CD4-positive, alpha-beta T cell treated with Interleukin-17A for 4 hours (primary cell): ENCODE results near the gene ADAMTS8.

Source experiments
- DNase-seq: peaks from one replicate; pipeline ENCODE4 v3.0.0-alpha.2; 2020; ENCODE audit warnings: mixed read lengths

The ADAMTS8 gene

DNA sequence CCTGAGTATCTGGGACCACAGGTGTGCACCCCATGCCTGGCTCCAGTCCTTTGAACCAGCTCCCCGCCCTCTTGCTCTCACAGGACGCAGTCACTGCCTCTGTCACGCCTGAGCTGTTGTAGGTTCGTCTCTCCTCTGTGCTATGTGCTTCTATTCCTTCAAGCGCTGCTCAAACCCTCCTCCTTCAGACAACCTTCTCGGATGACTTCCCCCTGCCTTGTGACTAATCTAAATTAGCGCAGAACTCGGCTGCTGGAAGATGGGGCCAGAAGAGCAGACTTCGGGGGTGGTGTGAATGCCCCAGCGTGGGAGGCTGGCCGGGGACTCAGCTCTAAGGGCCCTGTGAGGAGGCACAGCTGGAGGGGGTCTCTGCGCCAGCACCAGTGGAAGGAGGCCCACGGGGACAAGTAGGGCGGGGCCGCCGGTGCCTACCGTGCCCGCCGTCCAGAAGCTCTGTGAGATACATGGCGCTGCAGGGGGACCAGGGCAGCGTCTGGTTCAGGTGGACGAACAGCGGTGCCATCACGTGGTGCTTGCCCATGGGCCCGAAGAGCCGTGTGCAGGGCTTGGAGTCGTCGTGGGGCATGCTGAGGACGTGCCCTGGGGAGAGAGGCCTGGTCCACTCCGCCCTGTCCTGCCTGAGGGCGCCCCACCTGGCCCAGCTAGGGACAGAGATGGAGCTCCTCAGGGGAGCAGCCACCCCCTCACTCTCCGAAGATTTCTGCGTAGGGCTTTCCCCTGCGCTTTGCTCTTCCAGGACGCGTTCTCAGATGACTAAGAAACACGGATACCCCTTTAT is 12.5 kb downstream of the ADAMTS8 start:
- no peak for DNase-seq

DNA sequence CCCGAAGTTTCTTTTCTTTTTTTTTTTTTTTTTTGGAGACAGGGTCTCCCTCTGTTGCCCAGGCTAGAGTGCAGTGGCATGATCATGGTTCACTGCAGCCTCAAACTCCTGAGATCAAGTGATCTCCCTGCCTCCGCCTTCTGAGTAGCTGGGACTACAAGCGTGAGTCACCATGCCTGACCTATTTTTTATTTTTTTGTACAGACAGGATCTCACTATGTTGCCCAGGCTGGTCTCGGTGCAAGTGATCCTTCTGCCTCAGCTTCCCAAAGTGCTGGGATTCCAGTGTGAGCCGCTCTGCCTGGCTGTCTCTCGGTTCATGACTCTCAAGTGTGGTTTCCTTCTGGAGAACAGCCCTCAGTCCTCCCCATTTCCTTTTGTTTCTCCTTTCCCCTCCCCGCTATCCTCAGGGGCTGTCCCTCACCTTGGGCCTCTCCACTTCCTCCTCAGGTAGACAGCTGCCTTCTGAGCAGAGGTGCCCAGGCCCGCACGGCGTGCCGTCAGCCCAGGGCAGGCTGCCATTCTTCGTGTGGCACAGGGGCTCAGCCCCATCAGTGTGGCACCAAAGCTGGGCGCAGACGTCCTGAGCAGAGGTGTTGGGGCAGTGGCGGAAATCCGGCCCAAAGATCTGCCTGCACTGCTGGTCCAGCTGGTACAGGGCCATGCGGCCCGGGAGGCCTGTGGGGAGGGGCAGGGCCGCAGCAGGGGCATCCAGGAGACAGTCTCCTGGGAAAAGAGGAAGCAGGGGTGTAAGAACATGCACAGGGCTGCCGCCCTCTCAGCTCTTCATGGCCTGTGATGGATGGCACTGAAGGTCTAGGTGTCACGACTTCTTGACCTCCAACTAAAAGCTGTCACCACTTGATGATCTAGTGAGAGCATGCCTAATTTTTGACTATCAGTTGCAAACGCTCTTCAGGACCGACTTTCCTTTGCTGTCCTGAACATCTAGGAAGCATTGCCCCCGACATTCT is 14.0 kb downstream of the ADAMTS8 start:
- DNase-seq, result no peak

DNA sequence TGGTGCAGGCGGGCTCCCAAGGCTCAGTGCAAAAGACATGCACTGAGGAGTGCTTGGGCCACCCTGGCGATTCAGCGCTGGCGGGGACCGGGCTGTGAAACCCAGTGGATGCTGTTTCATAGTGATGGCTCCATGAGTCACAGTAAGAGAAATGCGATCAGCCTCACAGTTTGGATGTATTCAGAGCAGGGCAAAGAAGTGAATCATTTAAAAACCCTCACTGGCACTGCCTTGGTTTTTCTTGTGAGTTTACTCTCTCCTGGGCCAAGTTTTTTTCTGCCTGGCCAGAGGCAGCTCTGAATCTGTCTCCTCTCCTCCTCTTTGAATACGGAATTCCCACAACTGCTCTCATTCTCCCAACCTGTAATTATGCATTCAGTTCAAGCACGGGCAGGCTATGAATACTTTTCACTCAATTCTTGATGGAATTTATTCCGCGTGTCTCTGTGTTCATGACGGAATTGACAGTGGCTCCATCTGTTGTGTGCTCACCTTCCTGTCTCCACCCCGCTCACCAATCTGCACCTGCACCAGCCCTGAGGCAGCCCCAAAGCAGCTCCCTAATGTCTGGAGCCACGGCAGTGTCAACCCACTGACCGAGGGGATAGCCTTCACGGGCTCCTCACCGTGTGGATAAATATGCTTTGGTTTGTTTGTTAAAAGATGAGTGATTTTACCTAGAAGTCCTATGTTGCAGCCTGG is 14.9 kb downstream of the ADAMTS8 start:
- DNase-seq, result no peak

- DNase-seq, result no peak
These were observed 17.2 kb downstream of the ADAMTS8 start for GRCh38 chr11:130411223-130411622.

GRCh38 chr11:130409594-130410388 is 18.6 kb downstream of the ADAMTS8 start:
- DNase-seq, result no peak

GRCh38 chr11:130408901-130409300 is 19.5 kb downstream of the ADAMTS8 start:
- no peak for DNase-seq

- DNase-seq, result no peak
These were observed 20.0 kb downstream of the ADAMTS8 start for GRCh38 chr11:130408401-130408890.

DNA sequence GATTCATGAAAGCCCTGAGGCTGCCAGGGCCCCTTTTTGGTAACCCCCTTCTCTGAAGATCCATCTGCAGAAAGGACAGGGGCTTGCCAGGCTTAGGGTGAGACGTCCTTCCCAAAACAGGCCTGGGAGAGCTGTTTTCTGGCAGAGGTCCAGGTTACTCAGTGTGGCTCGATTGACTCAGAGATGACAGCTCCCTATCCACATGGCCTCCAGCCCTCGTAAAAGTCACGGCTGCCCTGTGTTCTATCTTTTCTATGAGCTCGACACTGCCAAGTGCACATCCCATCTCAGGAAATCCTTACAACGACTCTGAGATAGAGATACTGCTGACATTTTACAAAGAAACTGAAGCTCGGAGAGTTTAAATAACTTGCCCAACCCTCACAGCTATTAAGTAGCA is 20.4 kb downstream of the ADAMTS8 start:
- DNase-seq, result no peak

DNA sequence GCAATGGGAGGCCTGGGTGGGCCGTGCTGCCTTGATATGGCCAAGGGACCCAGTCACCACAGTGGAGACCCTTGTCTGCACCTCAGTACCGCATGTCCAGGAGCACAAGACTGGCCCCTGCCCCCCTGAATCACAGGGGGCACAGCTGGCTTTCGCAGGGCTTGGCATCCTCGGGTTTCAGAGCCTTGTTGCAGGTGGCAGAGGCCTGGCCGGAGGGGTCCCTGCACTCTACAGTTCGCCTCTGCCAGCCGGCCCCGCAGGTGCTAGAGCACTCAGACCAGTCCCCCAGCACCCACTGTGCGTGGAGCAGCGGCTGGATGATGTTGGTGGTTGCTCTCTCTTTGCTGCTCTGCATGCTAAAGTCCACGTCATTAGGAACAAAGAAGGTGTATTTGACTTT is 23.0 kb downstream of the ADAMTS8 start:
- no peak for DNase-seq

DNA sequence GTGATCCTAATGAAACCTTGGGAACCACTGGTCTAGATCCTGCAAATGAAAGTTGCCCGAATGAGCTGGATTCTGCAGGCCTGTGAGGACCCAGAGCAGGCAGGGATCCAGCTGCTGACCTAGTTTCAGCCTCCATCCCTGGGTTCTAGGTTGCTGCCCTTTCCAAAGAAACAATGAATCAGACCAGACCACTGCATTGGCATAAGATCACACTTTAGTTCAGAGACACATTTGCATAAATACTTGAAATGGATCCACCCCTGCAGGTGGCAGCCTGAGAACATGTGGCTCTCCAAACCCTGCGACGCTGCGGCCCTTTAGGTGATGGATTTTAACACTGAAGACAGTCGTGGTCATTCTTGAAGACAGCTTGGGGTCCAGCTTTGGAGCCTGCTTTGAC is 23.7 kb downstream of the ADAMTS8 start:
- DNase-seq, result no peak

DNA sequence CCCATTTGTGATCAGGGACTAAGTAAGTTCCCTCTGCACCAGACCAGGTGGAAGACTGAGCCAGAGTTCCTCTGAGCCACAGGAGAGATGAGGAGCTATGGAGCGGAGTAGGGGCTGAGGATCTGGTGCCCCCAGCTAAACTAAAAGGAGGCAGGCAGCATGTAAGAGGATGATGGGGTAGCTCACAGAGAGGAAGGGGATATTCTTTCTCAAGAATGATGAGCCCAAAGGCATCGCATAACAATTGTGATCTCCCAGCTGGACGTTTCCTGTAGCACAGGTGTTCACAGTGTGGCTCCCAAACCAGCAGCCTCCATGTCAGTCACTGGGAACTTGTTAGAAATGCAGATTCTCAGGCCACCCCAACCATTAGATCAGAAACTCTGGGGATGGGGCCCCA is 24.4 kb downstream of the ADAMTS8 start:
- no peak for DNase-seq

DNA sequence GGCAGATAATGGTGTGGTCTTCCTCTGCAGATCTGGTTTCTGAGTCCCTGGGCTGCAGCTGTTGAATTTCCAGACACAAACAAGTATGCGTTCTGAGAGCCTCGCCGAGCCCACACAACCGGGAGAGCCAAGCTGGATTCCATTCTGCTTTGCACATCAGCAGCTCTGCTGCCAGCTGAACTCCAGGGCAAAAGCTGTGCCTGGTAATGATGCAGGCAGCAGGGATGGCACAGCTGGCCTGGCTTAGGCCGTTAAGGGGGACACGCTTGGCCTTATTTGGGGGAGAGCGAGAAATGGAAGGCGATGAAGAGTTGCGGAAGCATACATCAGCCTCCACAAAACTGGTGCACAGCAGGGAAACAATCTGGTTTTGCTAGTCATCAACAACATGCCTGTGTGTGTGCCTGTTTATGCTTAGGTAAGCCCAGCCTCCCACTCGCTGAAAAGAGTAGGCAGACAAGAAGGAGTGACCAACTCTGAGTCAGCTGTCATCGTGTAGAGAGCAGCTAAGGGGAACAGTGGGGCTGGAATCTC is 25.1 kb downstream of the ADAMTS8 start:
- DNase-seq, result no peak

DNA sequence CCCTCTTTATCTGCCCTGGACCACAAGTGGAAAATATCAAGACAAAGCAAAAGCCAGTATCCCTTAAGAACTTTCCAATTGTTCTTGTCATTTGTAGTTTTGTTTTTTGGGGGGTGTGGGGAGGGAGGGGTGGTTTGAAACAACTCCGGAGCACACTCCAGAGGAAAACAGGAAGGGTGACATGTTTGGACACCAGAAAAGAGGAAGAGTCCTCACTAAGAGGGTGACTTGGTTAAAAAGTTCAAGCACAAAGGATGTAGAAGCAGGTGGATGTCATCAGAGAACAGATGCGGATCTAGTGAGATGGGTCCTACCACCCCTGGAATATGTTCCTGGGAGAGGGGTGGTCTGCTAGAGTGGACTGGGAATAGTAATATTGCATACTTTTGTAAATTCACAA is 25.8 kb downstream of the ADAMTS8 start:
- DNase-seq, result no peak

DNA sequence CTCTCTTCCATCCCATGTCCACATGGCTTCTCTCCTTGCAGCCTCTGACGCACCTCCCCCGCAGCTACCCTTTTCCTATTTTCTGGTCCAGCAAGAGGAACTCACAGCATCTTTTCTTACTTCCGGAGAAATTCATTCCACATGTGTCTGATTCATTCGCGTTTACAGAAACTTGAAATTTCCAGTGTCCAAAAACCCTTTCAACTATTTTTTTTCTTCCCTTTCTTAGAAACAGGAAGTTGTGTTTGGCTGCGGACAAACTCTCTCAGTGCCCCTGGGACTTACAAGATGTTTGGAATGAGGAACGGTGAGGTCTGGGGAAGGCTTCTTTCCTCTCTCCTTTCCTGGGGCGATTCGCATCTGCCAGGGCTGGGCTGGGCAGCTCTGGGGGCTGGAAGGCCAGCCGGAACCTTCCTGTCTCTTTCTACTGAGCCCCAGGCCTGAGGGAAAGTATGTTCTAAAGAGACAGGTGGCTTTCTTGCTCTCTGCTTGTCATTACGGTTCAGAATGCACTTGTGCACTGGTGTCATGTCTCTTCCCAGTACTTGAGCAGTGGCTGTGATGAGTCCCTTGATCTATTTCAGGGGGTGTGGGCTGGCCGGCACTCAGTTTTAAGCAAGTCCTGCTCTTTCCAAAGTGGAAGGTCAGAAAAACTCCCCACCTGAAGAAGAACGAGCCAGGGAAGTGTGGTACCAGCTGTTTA is 27.5 kb downstream of the ADAMTS8 start:
- no peak for DNase-seq

DNA sequence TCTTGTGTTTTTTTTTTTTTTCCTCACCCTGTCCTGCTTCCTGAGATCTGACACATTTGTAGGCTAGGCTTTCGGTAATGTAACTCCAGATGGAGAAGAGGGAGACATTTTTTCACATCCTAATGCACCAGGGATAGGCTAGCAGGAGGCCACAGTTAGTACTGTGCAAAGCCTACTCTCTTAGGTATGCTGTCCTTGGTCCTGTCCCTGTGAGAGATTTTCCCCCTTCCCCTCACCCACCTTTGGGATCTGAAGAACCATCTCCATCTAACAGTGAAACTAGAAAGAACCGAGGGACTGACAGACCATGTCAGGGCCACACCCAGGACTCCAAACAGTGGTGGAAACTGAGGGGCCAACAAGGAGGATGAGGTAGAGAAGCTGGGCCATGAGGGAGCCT is 29.2 kb downstream of the ADAMTS8 start:
- no peak for DNase-seq

DNA sequence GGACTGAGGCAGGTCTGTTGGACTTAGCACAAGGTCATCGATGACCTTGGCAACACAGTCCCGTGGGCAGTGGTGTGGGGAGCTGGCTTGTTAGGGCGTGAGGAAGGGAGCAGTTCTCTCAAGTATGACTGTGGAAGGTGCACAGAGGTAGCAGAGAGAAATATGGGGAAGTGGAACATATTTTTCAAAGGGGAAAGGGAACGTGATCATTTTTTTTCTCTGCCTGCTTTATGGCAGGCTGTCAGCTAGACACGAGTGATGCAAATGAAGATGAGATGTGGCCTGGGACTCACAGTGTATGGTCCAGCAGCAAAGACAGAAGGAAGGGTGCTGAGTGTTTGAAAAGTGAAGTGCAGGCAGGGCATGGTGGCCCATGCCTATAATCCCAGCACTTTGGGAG is 30.6 kb downstream of the ADAMTS8 start:
- DNase-seq, result no peak

DNA sequence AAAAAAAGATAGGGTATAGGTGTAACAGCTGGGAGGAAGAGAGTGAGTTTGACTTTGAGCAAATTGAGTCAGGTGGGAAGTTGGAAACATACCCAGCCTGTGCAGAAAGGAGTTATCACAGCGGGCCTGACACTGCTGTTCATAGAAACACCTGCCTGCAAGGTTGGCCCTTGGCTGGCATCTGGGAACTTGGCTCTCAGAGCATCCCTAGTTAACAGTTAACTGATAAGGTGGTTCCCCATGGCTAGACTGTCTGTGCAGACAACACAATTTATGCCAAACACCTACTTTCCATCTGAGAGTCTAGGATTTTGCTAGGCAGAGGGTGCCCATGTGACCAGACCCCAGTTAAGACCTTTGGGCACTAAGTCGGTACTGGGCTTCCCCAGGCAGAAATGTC is 31.4 kb downstream of the ADAMTS8 start:
- no peak for DNase-seq

DNA sequence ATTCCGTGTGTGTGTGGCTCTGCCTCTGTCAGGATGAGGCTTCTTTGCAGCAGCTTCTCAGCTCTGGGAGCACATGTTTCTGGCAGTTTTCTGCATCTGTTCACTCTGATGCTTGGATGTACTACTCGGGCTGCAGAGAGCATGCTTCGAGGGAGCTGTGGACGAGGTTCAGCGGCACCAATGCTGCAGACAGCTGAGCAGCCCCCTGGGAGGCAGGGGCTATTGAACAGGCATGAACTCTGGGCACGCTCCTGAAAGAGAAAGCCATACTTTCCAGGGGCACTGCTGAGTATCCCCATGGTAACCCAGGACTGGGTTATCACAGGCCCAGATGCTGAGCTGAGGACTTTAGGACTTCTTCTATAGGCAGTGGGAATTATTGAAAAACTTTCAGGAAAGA is 33.8 kb downstream of the ADAMTS8 start:
- no peak for DNase-seq

DNA sequence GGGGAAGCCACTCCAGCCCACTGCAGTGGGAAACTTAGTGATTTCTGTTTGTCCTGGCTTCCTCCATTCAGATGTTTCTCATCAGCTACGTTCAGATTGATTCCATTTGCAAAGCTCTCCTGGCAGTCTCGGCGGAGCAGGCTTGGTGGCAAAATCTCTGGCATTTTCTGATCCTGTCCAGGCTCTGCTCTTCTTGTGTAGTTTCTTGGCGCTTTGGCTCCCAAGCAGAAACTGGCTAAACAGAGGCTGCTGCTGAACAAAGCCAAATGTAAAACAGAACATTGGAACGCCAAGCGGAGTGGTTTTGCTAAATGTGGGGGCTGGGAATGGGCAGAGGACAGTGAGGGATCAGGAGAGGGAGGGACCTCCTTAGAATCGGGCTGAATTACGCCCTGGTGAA is 36.7 kb downstream of the ADAMTS8 start:
- no peak for DNase-seq

GRCh38 chr11:130390071-130390758 is 38.2 kb downstream of the ADAMTS8 start:
- DNase-seq, result no peak
